Parathyroid adenoma (tissue), 2 donors: ENCODE measurements around the gene NRXN3.

ENCODE experiments used
- H2AFZ ChIP-seq: fragments of 300-600 bp; sonication (generic); one replicate; pipeline ENCODE4 v1.7.0; 2017; ENCODE audit warnings: antibody characterized with exemption, mild to moderate bottlenecking
- H3K27ac ChIP-seq: fragments of 300-600 bp; sonication (generic); one replicate; pipeline ENCODE4 v1.7.0; 2017
- H3K27me3 ChIP-seq: fragments of 300-600 bp; sonication (generic); one replicate; pipeline ENCODE4 v1.7.0; 2017; ENCODE audit warnings: low read length; ENCODE audit not compliant: control insufficient read depth, insufficient read depth
- H3K36me3 ChIP-seq: fragments of 300-600 bp; sonication (generic); one replicate; pipeline ENCODE4 v1.7.0; 2017; ENCODE audit warnings: low read length; ENCODE audit not compliant: control insufficient read depth, insufficient read depth
- H3K4me1 ChIP-seq: fragments of 300-600 bp; sonication (generic); one replicate; pipeline ENCODE4 v1.7.0; 2017; ENCODE audit warnings: control low read depth
- H3K4me2 ChIP-seq: fragments of 300-600 bp; sonication (generic); one replicate; pipeline ENCODE4 v1.7.0; 2017; ENCODE audit warnings: low read length
- H3K4me3 ChIP-seq: fragments of 300-600 bp; sonication (generic); one replicate; pipeline ENCODE4 v1.7.0; 2017; ENCODE audit warnings: low read depth, low read length
- H3K79me2 ChIP-seq: fragments of 300-600 bp; sonication (generic); one replicate; pipeline ENCODE4 v1.7.0; 2017; ENCODE audit warnings: control low read depth
- H3K9ac ChIP-seq: fragments of 300-600 bp; sonication (generic); one replicate; pipeline ENCODE4 v1.7.0; 2017; ENCODE audit warnings: mild to moderate bottlenecking
- H3K9me3 ChIP-seq: fragments of 300-600 bp; sonication (generic); one replicate; pipeline ENCODE4 v1.7.0; 2017; ENCODE audit warnings: low read length; ENCODE audit not compliant: control insufficient read depth
- TF ChIP-seq, protein P1 (sequence below): fragments of 300-600 bp; sonication (generic); IDR thresholded peaks from one replicate; pipeline ENCODE4 v1.7.0; 2017; ENCODE audit warnings: antibody characterized with exemption, mild to moderate bottlenecking
- donor health status: primary hyperparathyroidism.

The NRXN3 gene

GRCh38 chr14:78170203-78170602 is at the start of gene NRXN3:
Gene NRXN3, plus strand, starts transcription at chr14:78170373. Its CDS starts 72,721 bp downstream, at chr14:78243094.
- no peak within 1 kb of the TSS for H3K9ac ChIP-seq
- no peak within 1 kb of the TSS for H3K27ac ChIP-seq
- H3K27me3 ChIP-seq, result no peaks in the 10 kb centered on the region
- H3K4me2 ChIP-seq, result no peak within 1 kb of the TSS
- H3K9me3 ChIP-seq, result no peaks in the 10 kb centered on the region
- TF ChIP-seq, protein P1, sequence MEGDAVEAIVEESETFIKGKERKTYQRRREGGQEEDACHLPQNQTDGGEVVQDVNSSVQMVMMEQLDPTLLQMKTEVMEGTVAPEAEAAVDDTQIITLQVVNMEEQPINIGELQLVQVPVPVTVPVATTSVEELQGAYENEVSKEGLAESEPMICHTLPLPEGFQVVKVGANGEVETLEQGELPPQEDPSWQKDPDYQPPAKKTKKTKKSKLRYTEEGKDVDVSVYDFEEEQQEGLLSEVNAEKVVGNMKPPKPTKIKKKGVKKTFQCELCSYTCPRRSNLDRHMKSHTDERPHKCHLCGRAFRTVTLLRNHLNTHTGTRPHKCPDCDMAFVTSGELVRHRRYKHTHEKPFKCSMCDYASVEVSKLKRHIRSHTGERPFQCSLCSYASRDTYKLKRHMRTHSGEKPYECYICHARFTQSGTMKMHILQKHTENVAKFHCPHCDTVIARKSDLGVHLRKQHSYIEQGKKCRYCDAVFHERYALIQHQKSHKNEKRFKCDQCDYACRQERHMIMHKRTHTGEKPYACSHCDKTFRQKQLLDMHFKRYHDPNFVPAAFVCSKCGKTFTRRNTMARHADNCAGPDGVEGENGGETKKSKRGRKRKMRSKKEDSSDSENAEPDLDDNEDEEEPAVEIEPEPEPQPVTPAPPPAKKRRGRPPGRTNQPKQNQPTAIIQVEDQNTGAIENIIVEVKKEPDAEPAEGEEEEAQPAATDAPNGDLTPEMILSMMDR, result no peak
- peaks cover 7% of the 10 kb centered on the region for H3K4me1 ChIP-seq
- peak within 1 kb of the TSS; percentile 54 for H2AFZ ChIP-seq
- no peak within 1 kb of the TSS for H3K4me3 ChIP-seq
- H3K79me2 ChIP-seq, result no peaks in the 10 kb centered on the region
- H3K36me3 ChIP-seq, result no peaks in the 10 kb centered on the region

DNA sequence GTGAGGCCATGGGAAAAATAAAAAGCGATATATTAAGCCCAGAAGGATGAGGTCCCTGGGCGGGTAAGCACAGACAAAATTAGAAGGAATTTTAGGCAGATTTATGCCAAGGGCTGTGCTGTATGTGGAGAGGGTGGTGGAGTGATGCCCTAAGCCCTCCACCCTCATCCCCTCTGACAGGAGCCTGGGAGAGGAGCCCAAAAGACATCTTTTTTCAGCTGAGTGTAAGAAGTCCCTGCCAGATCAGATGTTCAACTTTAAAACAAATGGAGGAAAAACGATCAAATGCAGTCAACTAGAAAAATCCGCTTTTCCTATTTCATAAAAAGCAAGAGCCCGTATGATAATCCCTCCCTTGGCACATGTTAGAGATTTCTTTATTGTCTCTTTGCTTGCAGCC is 47.7 kb upstream of the NRXN3 start:
- H3K79me2 ChIP-seq, result no peaks in the 10 kb centered on the region
- H2AFZ ChIP-seq, result no peak overlapping the region
- H3K9me3 ChIP-seq, result no peaks in the 10 kb centered on the region
- TF ChIP-seq, protein P1, result no peak
- no peaks in the 10 kb centered on the region for H3K4me1 ChIP-seq
- H3K27me3 ChIP-seq, result no peaks in the 10 kb centered on the region
- H3K27ac ChIP-seq, result no peak overlapping the region
- no peak overlapping the region for H3K9ac ChIP-seq
- H3K4me2 ChIP-seq, result no peak overlapping the region
- H3K36me3 ChIP-seq, result no peaks in the 10 kb centered on the region
- H3K4me3 ChIP-seq, result no peak overlapping the region

GRCh38 chr14:78123650-78124253 is 46.4 kb upstream of the NRXN3 start:
- no peaks in the 10 kb centered on the region for H3K79me2 ChIP-seq
- no peak overlapping the region for H3K27ac ChIP-seq
- no peak overlapping the region for H3K4me2 ChIP-seq
- H3K4me1 ChIP-seq, result no peaks in the 10 kb centered on the region
- no peaks in the 10 kb centered on the region for H3K27me3 ChIP-seq
- H3K4me3 ChIP-seq, result no peak overlapping the region
- no peak overlapping the region for H3K9ac ChIP-seq
- no peaks in the 10 kb centered on the region for H3K36me3 ChIP-seq
- H2AFZ ChIP-seq, result no peak overlapping the region
- no peaks in the 10 kb centered on the region for H3K9me3 ChIP-seq
- TF ChIP-seq, protein P1, result no peak

- H3K9me3 ChIP-seq, result no peaks in the 10 kb centered on the region
- TF ChIP-seq, protein P1, result no peak
- no peak overlapping the region for H3K4me2 ChIP-seq
- H3K4me3 ChIP-seq, result no peak overlapping the region
- H3K36me3 ChIP-seq, result no peaks in the 10 kb centered on the region
- no peaks in the 10 kb centered on the region for H3K79me2 ChIP-seq
- H3K27ac ChIP-seq, result no peak overlapping the region
- no peaks in the 10 kb centered on the region for H3K27me3 ChIP-seq
- no peak overlapping the region for H2AFZ ChIP-seq
- no peak overlapping the region for H3K9ac ChIP-seq
- H3K4me1 ChIP-seq, result no peaks in the 10 kb centered on the region
Observed at GRCh38 chr14:78127961-78128360, 42.2 kb upstream of the NRXN3 start.

DNA sequence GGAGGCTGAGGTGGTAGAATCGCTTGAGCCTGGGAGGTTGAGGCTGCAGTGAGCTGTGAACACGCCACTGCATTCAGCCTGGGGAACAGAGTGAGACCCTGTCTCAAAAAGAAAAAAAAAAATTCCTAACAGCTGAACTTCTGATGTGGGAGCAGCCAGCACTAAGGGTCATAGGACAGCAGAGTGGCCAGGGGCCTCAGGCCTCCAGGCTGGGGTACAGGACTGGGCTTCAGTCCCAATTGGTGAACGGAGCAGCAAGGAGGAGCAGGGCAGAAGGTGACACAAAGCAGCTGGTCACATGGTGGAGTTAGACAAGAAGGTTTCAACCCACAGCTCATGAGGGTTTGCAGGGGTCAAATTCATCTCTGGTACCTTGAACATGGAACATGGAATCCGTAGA is 40.8 kb upstream of the NRXN3 start:
- Histone ChIP-seq H3K36me3 (no peaks in the 10 kb centered on the region), H2AFZ (no peak overlapping the region), H3K4me3 (no peak overlapping the region), H3K9me3 (no peaks in the 10 kb centered on the region), H3K4me1 (no peaks in the 10 kb centered on the region), H3K9ac (no peak overlapping the region), H3K79me2 (no peaks in the 10 kb centered on the region), H3K27me3 (no peaks in the 10 kb centered on the region), H3K4me2 (no peak overlapping the region), H3K27ac (no peak overlapping the region)
- TF ChIP-seq, protein P1, result no peak
